Measurements from ENCODE around the gene ITGA8. TPM values are rescaled to one million over a fixed set of nuclear protein-coding genes. Genes with fewer than 3 reads are reported as not detected.

ITGA8 gene
- total RNA-seq, 1 experiment from 2014 or later, result not detected

DNA sequence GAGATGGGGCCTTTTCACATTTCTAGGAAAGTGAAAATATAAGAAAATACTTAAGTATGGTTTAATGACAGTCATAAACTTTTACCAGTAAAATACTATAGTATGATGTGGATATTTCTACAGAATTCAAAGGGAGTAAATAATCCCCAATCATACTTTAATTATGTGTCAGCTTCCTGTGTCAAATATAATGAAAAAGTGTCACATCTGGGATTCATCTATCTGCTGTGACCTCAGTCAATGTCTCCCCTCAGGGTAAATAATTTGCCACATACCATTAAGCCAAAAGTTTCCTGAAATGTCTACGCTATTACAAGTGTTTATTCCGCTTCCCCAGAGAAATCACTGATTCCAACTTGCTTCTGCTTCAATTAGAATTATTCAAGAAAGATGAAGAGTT is 110.5 kb downstream of the ITGA8 start:
- Histone ChIP-seq H3K4me1 (ENCODE audit: insufficient read depth, low read length, poor library complexity, severe bottlenecking) (peaks cover 17% of the 10 kb centered on the region), H3K27ac (ENCODE audit: low read depth, low read length, poor library complexity, severe bottlenecking) (no peak overlapping the region), H3K27me3 (replicated peaks; ENCODE audit: insufficient read depth, low read depth, low read length, poor library complexity) (peaks cover 4% of the 10 kb centered on the region), H3K9me3 (ENCODE audit: low read depth, low read length, poor library complexity, severe bottlenecking) (no peaks in the 10 kb centered on the region), H3K4me3 (ENCODE audit: low read depth, low read length, poor library complexity, severe bottlenecking) (no peak overlapping the region), H3K36me3 (ENCODE audit: insufficient read depth, low read length, poor library complexity, severe bottlenecking) (no peaks in the 10 kb centered on the region)
- no TSS peak for BruUV-seq (replicated peaks)
- POLR2A ChIA-PET (ENCODE audit: low non-redundant PET), result no interaction called here
- DNase-seq (ENCODE audit: low spot score), result peak; percentile 89
- CTCF ChIA-PET, result no interaction called here
- TF ChIP-seq, protein P1, sequence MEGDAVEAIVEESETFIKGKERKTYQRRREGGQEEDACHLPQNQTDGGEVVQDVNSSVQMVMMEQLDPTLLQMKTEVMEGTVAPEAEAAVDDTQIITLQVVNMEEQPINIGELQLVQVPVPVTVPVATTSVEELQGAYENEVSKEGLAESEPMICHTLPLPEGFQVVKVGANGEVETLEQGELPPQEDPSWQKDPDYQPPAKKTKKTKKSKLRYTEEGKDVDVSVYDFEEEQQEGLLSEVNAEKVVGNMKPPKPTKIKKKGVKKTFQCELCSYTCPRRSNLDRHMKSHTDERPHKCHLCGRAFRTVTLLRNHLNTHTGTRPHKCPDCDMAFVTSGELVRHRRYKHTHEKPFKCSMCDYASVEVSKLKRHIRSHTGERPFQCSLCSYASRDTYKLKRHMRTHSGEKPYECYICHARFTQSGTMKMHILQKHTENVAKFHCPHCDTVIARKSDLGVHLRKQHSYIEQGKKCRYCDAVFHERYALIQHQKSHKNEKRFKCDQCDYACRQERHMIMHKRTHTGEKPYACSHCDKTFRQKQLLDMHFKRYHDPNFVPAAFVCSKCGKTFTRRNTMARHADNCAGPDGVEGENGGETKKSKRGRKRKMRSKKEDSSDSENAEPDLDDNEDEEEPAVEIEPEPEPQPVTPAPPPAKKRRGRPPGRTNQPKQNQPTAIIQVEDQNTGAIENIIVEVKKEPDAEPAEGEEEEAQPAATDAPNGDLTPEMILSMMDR (conservative IDR thresholded peaks at IDR 0.05; ENCODE audit: low read depth, low read length), result no peak
- no peak for TF ChIP-seq EZH2 (IDR thresholded peaks at IDR 0.05; ENCODE audit: borderline replicate concordance, low read depth, low read length, poor library complexity, severe bottlenecking)
- intact Hi-C loops (cut with micrococcal nuclease; ENCODE audit: unreplicated experiment), result no loop called here

DNA sequence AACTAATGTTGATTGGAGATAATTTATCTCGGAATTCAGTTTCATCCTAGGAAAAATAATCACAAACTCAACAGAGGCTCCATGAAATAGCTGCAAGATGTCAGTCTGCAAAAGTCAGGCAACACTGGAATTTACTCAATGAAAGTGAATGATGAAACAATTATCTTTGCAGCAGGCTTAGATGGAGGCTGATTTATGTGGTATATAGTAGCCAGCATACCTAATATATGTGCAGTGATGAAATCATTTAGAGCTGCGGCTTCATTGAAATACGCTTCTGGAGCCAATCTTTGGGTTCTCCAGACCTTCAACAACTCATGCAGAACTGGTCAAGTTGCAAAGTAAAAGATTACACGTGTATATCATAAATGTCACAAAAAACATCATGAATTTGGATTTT is 113.3 kb downstream of the ITGA8 start:
- POLR2A ChIA-PET (ENCODE audit: low non-redundant PET), result no interaction called here
- no peaks in the 10 kb centered on the region for H3K9me3 ChIP-seq (ENCODE audit: low read depth, low read length, poor library complexity, severe bottlenecking)
- TF ChIP-seq, protein P1 (conservative IDR thresholded peaks at IDR 0.05; ENCODE audit: low read depth, low read length), result no peak
- no peak for TF ChIP-seq EZH2 (IDR thresholded peaks at IDR 0.05; ENCODE audit: borderline replicate concordance, low read depth, low read length, poor library complexity, severe bottlenecking)

DNA sequence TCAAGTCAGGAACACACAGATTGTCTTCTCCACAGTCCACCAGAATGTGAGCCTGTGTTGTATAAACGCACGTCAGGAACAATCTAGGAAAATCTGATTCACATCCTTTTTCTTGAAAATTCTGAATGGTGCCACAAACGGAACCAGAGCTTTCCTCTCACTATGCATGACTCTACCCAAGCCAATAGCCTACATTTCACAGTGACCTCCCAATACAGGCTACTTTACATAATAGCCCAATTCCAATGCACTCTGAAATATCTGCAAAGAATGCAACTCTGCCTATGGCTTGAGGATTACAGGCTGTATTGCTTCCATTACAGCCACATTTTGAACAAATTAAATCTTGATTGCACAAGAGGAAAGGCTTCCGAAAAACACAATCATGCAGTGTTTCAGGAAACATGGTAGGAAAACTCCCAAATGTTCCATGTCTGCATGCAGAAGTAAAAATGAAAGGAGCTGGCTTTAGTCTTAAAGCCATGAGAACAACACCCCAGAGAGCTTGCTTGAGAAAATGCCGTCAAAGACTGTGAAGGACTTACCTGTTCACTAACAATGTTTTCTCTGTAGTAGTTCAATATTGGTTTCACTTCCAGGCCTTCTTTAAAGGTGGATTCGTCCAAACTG is 113.9 kb downstream of the ITGA8 start:
- Histone ChIP-seq H3K27me3 (replicated peaks; ENCODE audit: insufficient read depth, low read depth, low read length, poor library complexity) (peaks cover 23% of the 10 kb centered on the region), H3K9me3 (ENCODE audit: low read depth, low read length, poor library complexity, severe bottlenecking) (no peaks in the 10 kb centered on the region), H3K4me3 (ENCODE audit: low read depth, low read length, poor library complexity, severe bottlenecking) (no peak overlapping the region), H3K27ac (ENCODE audit: low read depth, low read length, poor library complexity, severe bottlenecking) (no peak overlapping the region), H3K36me3 (ENCODE audit: insufficient read depth, low read length, poor library complexity, severe bottlenecking) (no peaks in the 10 kb centered on the region), H3K4me1 (ENCODE audit: insufficient read depth, low read length, poor library complexity, severe bottlenecking) (peaks cover 17% of the 10 kb centered on the region)
- BruUV-seq (replicated peaks), result no TSS peak
- peak; percentile 17 for DNase-seq (ENCODE audit: low spot score)
- intact Hi-C loops (cut with micrococcal nuclease; ENCODE audit: unreplicated experiment), result no loop called here
- ChIA-PET CTCF (no interaction called here), POLR2A (ENCODE audit: low non-redundant PET) (no interaction called here)
- TF ChIP-seq, protein P1 (conservative IDR thresholded peaks at IDR 0.05; ENCODE audit: low read depth, low read length), result no peak
- no peak for TF ChIP-seq EZH2 (IDR thresholded peaks at IDR 0.05; ENCODE audit: borderline replicate concordance, low read depth, low read length, poor library complexity, severe bottlenecking)

More for the DNA sequence above, 113.3 kb downstream of the ITGA8 start:
- intact Hi-C loops (cut with micrococcal nuclease; ENCODE audit: unreplicated experiment), result no loop called here
- DNase-seq (ENCODE audit: low spot score), result no peak
- no TSS peak for BruUV-seq (replicated peaks)
- CTCF ChIA-PET, result no interaction called here
- H3K36me3 ChIP-seq (ENCODE audit: insufficient read depth, low read length, poor library complexity, severe bottlenecking), result no peaks in the 10 kb centered on the region
- H3K27ac ChIP-seq (ENCODE audit: low read depth, low read length, poor library complexity, severe bottlenecking), result no peak overlapping the region
- H3K4me1 ChIP-seq (ENCODE audit: insufficient read depth, low read length, poor library complexity, severe bottlenecking), result peaks cover 17% of the 10 kb centered on the region
- no peak overlapping the region for H3K4me3 ChIP-seq (ENCODE audit: low read depth, low read length, poor library complexity, severe bottlenecking)
- H3K27me3 ChIP-seq (replicated peaks; ENCODE audit: insufficient read depth, low read depth, low read length, poor library complexity), result peaks cover 23% of the 10 kb centered on the region
